Thyroid gland (tissue), 4 donors: ENCODE results near the gene MED19. TPM values are rescaled to one million over a fixed set of nuclear protein-coding genes. Genes with fewer than 3 reads are reported as not detected.
"Not testable (repeated sequence)": the region's sequence is repeated elsewhere in the genome, so short reads cannot be mapped to it uniquely, and the experiment has no call there.

Experiments
- DNase-seq, 2 donors: peaks; one replicate each; pipeline ENCODE4 v3.0.0-alpha.2; 2019
- H3K27ac ChIP-seq, 3 donors: fragments of 200-600 bp; sonication (generic); 1 replicate in 2 of 3; 2 replicates in 1 of 3; pipeline ENCODE4 v1.5.1; 2016 to 2019; ENCODE audit warnings: mild to moderate bottlenecking in 1 of 3, moderate library complexity in 1 of 3
- H3K27me3 ChIP-seq: fragments of 200-600 bp; sonication (generic); one replicate; pipeline ENCODE4 v1.5.1; 2019
- H3K36me3 ChIP-seq, 2 donors: fragments of 200-600 bp; sonication (generic); one replicate each; pipeline ENCODE4 v1.5.1; 2016 to 2019
- H3K4me1 ChIP-seq, 2 donors: fragments of 200-600 bp; sonication (generic); one replicate each; pipeline ENCODE4 v1.5.1; 2017 to 2019
- H3K4me3 ChIP-seq, 3 donors: fragments of 200-600 bp; sonication (generic); replicated peaks in 1 of 3; 1 replicate in 2 of 3; 2 replicates in 1 of 3; pipeline ENCODE4 v1.5.1; 2016; ENCODE audit warnings: mild to moderate bottlenecking in 1 of 3
- H3K9me3 ChIP-seq: fragments of 200-600 bp; sonication (generic); one replicate; pipeline ENCODE4 v1.5.1; 2017
- CTCF ChIP-seq, 6 experiments: fragments of 200-600 bp in 3 of 6; fragments of 450-650 bp in 3 of 6; sonication (generic) in 3 of 6; IDR thresholded peaks; one replicate each; pipeline ENCODE4 v1.5.1; 2016 to 2019; ENCODE audit warnings: antibody characterized with exemption in 6 of 6, mild to moderate bottlenecking in 2 of 6, inconsistent platforms in 1 of 6, moderate library complexity in 1 of 6
- POLR2A ChIP-seq, 2 donors: fragments of 450-650 bp; IDR thresholded peaks; one replicate each; pipeline ENCODE4 v1.6.1; 2017; ENCODE audit warnings: antibody characterized with exemption in 2 of 2, mild to moderate bottlenecking in 2 of 2, moderate library complexity in 1 of 2
- WGBS, 2 donors: methylation state at CpG; one replicate each; pipeline ENCODE4 v1.1.5; 2017; 5-methylcytosine and 5-hydroxymethylcytosine counted together
- intact Hi-C: fragments of 100-400 bp; cut with DNase I; formaldehyde crosslinking; loops from one replicate; pipeline ENCODE4 v1.15.1; 2023
- total RNA-seq, 4 donors: library from RNA; depleted of rRNA; stranded (reverse); fragments of >200 nt; gene quantifications; one replicate each; pipeline ENCODE4 v1.2.3, GENCODE V29; 2016

MED19 gene
- total RNA-seq, 4 donors from 2014 or later, result 24.6 to 38.1 (median 35.6) TPM

DNA sequence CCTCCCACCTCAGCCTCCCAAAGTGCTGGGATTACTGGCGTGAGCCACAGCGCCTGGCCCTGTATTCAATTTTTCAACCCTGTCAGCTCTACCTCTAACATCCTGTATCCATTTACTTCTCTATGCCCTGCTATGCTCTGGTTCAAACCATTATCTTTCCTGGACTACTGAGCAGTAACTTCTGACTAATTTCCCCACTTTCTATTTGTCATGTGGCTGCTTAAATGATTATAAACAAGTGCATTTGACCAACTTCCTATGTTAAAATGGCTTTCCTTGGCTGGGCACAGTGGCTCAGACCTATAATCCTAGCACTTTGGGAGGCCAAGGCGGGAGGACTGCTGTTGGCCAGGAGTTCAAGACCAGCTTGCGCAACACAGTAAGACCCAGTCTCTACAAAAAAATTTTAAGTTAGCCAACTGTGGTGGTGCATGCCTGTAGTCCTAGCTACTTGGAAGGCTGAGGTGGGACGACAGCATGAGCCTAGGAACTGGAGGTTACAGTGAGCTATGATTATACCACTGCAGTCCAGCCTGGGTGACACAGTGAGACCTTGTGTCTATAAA lies 2.1 kb downstream of the MED19 start:
- WGBS, 2 donors, result 96 to 97% methylated on average over 5 of the region's 5 CpGs
- Histone ChIP-seq H3K4me1 (peaks cover 21 to 29% of the 10 kb centered on the region in 2 donors), H3K27ac (no peak overlapping the region), H3K27me3 (no peaks in the 10 kb centered on the region), H3K4me3 (no peak overlapping the region), H3K36me3 (peaks cover 0 to under 1% of the 10 kb centered on the region in 2 donors), H3K9me3 (no peaks in the 10 kb centered on the region)
- DNase-seq, result no peak
- TF ChIP-seq CTCF (IDR thresholded peaks at IDR 0.05), result no peak
- TF ChIP-seq POLR2A (IDR thresholded peaks at IDR 0.05), result no peak
- intact Hi-C loops, result loop anchor here (5.0 kb wide), 1 partner anchor 33 kb away; no protein-coding TSS in a partner anchor

GRCh38 chr11:57705432-57705831 lies 6.6 kb downstream of the MED19 start:
- H3K27ac ChIP-seq, result peak overlapping the region in 1 of 3 donors; percentile 42
- H3K4me1 ChIP-seq, result peaks cover 10 to 23% of the 10 kb centered on the region in 2 donors
- H3K27me3 ChIP-seq, H3K9me3 ChIP-seq, H3K4me3 ChIP-seq, intact Hi-C loops, DNase-seq: not testable (repeated sequence)
- 69 to 83% methylated on average over 8 of the region's 8 CpGs for WGBS, 2 donors
- H3K36me3 ChIP-seq, result peaks cover 4 to 11% of the 10 kb centered on the region in 2 donors

DNA sequence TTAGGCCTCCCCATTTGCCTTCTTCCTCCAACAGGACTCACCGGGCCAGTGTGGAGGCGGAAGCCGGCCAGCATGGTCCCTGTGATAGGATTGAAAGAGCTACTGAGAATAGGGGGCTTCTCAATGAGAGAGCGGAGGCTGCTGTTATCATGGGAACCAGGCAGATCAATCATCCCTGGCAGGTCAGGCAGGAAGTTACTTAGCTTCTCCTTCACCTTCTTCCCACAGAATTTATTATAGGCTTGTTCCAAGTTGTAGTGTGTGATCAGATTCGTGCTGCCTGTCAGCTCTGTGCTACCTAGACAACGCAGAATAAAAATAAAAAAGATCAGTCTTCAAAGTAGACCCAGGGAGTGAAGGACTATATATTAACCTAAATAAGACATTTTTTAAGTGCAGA lies 7.1 kb downstream of the MED19 start:
- H3K27ac ChIP-seq, result peak overlapping the region in 1 of 3 donors; percentile 42
- no peaks in the 10 kb centered on the region for H3K9me3 ChIP-seq
- no peak for TF ChIP-seq POLR2A (IDR thresholded peaks at IDR 0.05)
- no peak for TF ChIP-seq CTCF (IDR thresholded peaks at IDR 0.05)
- peaks cover 9 to 14% of the 10 kb centered on the region in 2 donors for H3K36me3 ChIP-seq
- intact Hi-C loops, result no loop called here
- no peak overlapping the region for H3K4me3 ChIP-seq
- no peak for DNase-seq
- peaks cover 10 to 23% of the 10 kb centered on the region in 2 donors for H3K4me1 ChIP-seq
- H3K27me3 ChIP-seq, result no peaks in the 10 kb centered on the region
- 93 to 95% methylated on average over 6 of the region's 6 CpGs for WGBS, 2 donors

- intact Hi-C loops, result no loop called here
- Histone ChIP-seq H3K4me1 (peaks cover 10 to 23% of the 10 kb centered on the region in 2 donors), H3K9me3 (no peaks in the 10 kb centered on the region), H3K36me3 (peaks cover 24 to 30% of the 10 kb centered on the region in 2 donors), H3K27me3 (no peaks in the 10 kb centered on the region), H3K4me3 (no peak overlapping the region), H3K27ac (peak overlapping the region; percentile 71 to 77 (median 72))
- DNase-seq, result peak; percentile 62 to 68
- TF ChIP-seq CTCF (IDR thresholded peaks at IDR 0.05) (no peak), POLR2A (IDR thresholded peaks at IDR 0.05) (peak in 1 of 2 donors; percentile 33)
- 29 to 36% methylated on average over 4 of the region's 4 CpGs for WGBS, 2 donors
Observed at GRCh38 chr11:57703341-57703740, 8.7 kb downstream of the MED19 start.

GRCh38 chr11:57700425-57700824 lies 11.6 kb downstream of the MED19 start:
- peak overlapping the region in 1 of 3 donors; percentile 9 for H3K27ac ChIP-seq
- peaks cover 48 to 59% of the 10 kb centered on the region in 2 donors for H3K36me3 ChIP-seq
- no peak for DNase-seq
- no peak overlapping the region for H3K4me3 ChIP-seq
- WGBS, 2 donors, result 81 to 84% methylated on average over 3 of the region's 3 CpGs
- H3K4me1 ChIP-seq, result peaks cover 10 to 22% of the 10 kb centered on the region in 2 donors
- TF ChIP-seq CTCF (IDR thresholded peaks at IDR 0.05) (no peak), POLR2A (IDR thresholded peaks at IDR 0.05) (no peak)
- H3K9me3 ChIP-seq, result no peaks in the 10 kb centered on the region
- intact Hi-C loops, result no loop called here
- no peaks in the 10 kb centered on the region for H3K27me3 ChIP-seq
